PC-3 (cell line): ENCODE results near the gene CCDC174. TPM values are rescaled to one million over a fixed set of nuclear protein-coding genes. Genes with fewer than 3 reads are reported as not detected.

Experiments used
- ATAC-seq: fragments of 200-7000 bp; cut with Tn5 transposase; 2 replicates; pipeline ENCODE4 v1.9.1; 2020; ENCODE audit warnings: mild to moderate bottlenecking, moderate library complexity
- BruUV-seq: library from RNA; stranded (reverse); fragments of 400-500 nt; replicated peaks from 2 replicates; lab custom pipeline; 2021; lab: Mats Ljungman, UMichigan
- CTCF ChIA-PET: fragments of 300-600 bp; sonication (Branson Sonifier 250); formaldehyde crosslinking; loops from one replicate; lab custom pipeline; 2022; ENCODE audit warnings: antibody characterized with exemption; lab: Charles Lee
- POLR2A ChIA-PET: fragments of 300-600 bp; sonication (Branson Sonifier 250); formaldehyde crosslinking; loops from one replicate; lab custom pipeline; 2022; ENCODE audit warnings: antibody characterized with exemption; ENCODE audit not compliant: unreplicated experiment; lab: Charles Lee
- DNase-seq: peaks from one replicate; pipeline ENCODE4 v3.0.0-alpha.2; 2015
- H2AFZ ChIP-seq: fragments of 300-600 bp; sonication (generic); 2 replicates; pipeline ENCODE4 v1.6.0; 2016; ENCODE audit warnings: antibody characterized with exemption, low read length
- H3F3A ChIP-seq: fragments of 300-600 bp; sonication (generic); one replicate; pipeline ENCODE4 v1.6.0; 2017; ENCODE audit warnings: antibody characterized with exemption, low read length, control low read depth, mild to moderate bottlenecking; ENCODE audit not compliant: unreplicated experiment
- H3K27ac ChIP-seq: fragments of 300-600 bp; sonication (generic); 2 replicates; pipeline ENCODE4 v1.5.1; 2016; ENCODE audit warnings: mild to moderate bottlenecking, low read length
- H3K27me3 ChIP-seq: fragments of 300-600 bp; sonication (generic); 2 replicates; pipeline ENCODE4 v1.6.1; 2016; ENCODE audit warnings: low read length, mixed read lengths
- H3K36me3 ChIP-seq: fragments of 300-600 bp; sonication (generic); 2 replicates; pipeline ENCODE4 v1.6.1; 2016; ENCODE audit warnings: low read depth, mixed run types, low read length, mixed read lengths
- H3K4me1 ChIP-seq: fragments of 300-600 bp; sonication (generic); 2 replicates; pipeline ENCODE4 v1.5.1; 2016; ENCODE audit warnings: low read length; ENCODE audit not compliant: insufficient read depth
- H3K4me2 ChIP-seq: fragments of 300-600 bp; sonication (generic); 2 replicates; pipeline ENCODE4 v1.6.0; 2016; ENCODE audit warnings: low read length
- H3K4me3 ChIP-seq: fragments of 300-600 bp; sonication (generic); 2 replicates; pipeline ENCODE4 v1.5.1; 2016; ENCODE audit warnings: mild to moderate bottlenecking, low read length, mixed read lengths
- H3K79me2 ChIP-seq: fragments of 300-600 bp; sonication (generic); 2 replicates; pipeline ENCODE4 v1.6.1; 2017; ENCODE audit warnings: low read length, mixed read lengths
- H3K9ac ChIP-seq: fragments of 300-600 bp; sonication (generic); 2 replicates; pipeline ENCODE4 v1.6.0; 2016; ENCODE audit warnings: mild to moderate bottlenecking, low read length
- H3K9me2 ChIP-seq: fragments of 300-600 bp; sonication (generic); replicated peaks from 2 replicates; pipeline ENCODE4 v1.6.1; 2016; ENCODE audit warnings: mixed run types, low read length, mixed read lengths
- H3K9me3 ChIP-seq: fragments of 300-600 bp; sonication (generic); 2 replicates; pipeline ENCODE4 v1.6.1; 2016; ENCODE audit warnings: low read length, mixed read lengths
- H4K20me1 ChIP-seq: fragments of 300-600 bp; sonication (generic); 2 replicates; pipeline ENCODE4 v1.6.1; 2016; ENCODE audit warnings: low read length, mixed read lengths
- CTCF ChIP-seq: fragments of 300-600 bp; sonication (generic); conservative IDR thresholded peaks from 2 replicates; pipeline ENCODE4 v1.5.1; 2017; ENCODE audit warnings: antibody characterized with exemption, low read depth, mild to moderate bottlenecking, low read length
- EZH2 ChIP-seq: fragments of 300-600 bp; sonication (generic); IDR thresholded peaks from one replicate; pipeline ENCODE4 v1.6.1; 2017; ENCODE audit warnings: antibody characterized with exemption, mild to moderate bottlenecking, low read length; ENCODE audit not compliant: unreplicated experiment
- EZH2phosphoT487 ChIP-seq: fragments of 300-600 bp; sonication (generic); IDR thresholded peaks from 2 replicates; pipeline ENCODE4 v1.6.1; 2018; ENCODE audit warnings: mild to moderate bottlenecking, antibody characterized with exemption, low read length, borderline replicate concordance
- intact Hi-C: fragments of 100-400 bp; cut with micrococcal nuclease; formaldehyde crosslinking; loops from 2 replicates; pipeline ENCODE4 v1.9.0; 2023
- total RNA-seq: library from RNA; depleted of rRNA; stranded (reverse); fragments of >200 nt; gene quantifications from 2 replicates; pipeline ENCODE4 v1.2.3, GENCODE V29; 2014

Gene CCDC174
- total RNA-seq, 1 experiment from 2014 or later: 8.2 TPM

GRCh38 chr3:14718539-14718938 lies 67.0 kb downstream of the CCDC174 start:
- POLR2A ChIA-PET: no interaction called here
- CTCF ChIA-PET: no interaction called here

GRCh38 chr3:14719006-14719405 lies 67.4 kb downstream of the CCDC174 start:
- DNase-seq (no peak), ATAC-seq (no peak)
- Histone ChIP-seq H3K9me3 (no peaks in the 10 kb centered on the region), H2AFZ (no peak overlapping the region), H3K9ac (no peak overlapping the region), H3K27ac (no peak overlapping the region), H3K4me2 (no peak overlapping the region), H3F3A (no peaks in the 10 kb centered on the region), H3K36me3 (no peaks in the 10 kb centered on the region), H3K79me2 (no peaks in the 10 kb centered on the region), H3K4me3 (no peak overlapping the region), H3K27me3 (no peaks in the 10 kb centered on the region), H3K9me2 (no peaks in the 10 kb centered on the region), H3K4me1 (peaks cover 14% of the 10 kb centered on the region), H4K20me1 (no peaks in the 10 kb centered on the region)
- intact Hi-C loops: no loop called here
- ChIA-PET POLR2A (no interaction called here), CTCF (no interaction called here)
- no TSS peak for BruUV-seq
- TF ChIP-seq CTCF (no peak), EZH2phosphoT487 (no peak), EZH2 (no peak)

More at GRCh38 chr3:14718539-14718938, 67.0 kb downstream of the CCDC174 start:
- no peak for TF ChIP-seq EZH2phosphoT487
- no peak for TF ChIP-seq EZH2
- no peak for TF ChIP-seq CTCF
- H3K9ac ChIP-seq: no peak overlapping the region
- no TSS peak for BruUV-seq
- DNase-seq: no peak
- no peaks in the 10 kb centered on the region for H4K20me1 ChIP-seq
- H3K9me2 ChIP-seq: no peaks in the 10 kb centered on the region
- no peaks in the 10 kb centered on the region for H3K27me3 ChIP-seq
- H3K9me3 ChIP-seq: no peaks in the 10 kb centered on the region
- no peaks in the 10 kb centered on the region for H3F3A ChIP-seq
- no peak overlapping the region for H3K27ac ChIP-seq
- no peak for ATAC-seq
- intact Hi-C loops: no loop called here
- no peak overlapping the region for H3K4me2 ChIP-seq
- no peaks in the 10 kb centered on the region for H3K36me3 ChIP-seq
- no peaks in the 10 kb centered on the region for H3K79me2 ChIP-seq
- H2AFZ ChIP-seq: no peak overlapping the region
- peaks cover 14% of the 10 kb centered on the region for H3K4me1 ChIP-seq
- no peak overlapping the region for H3K4me3 ChIP-seq

GRCh38 chr3:14721126-14721864 lies 69.7 kb downstream of the CCDC174 start:
- BruUV-seq: no TSS peak
- H3K4me3 ChIP-seq: no peak overlapping the region
- no peak overlapping the region for H2AFZ ChIP-seq
- DNase-seq (no peak), ATAC-seq (no peak)
- H3K4me1 ChIP-seq: peaks cover 20% of the 10 kb centered on the region
- H3K9me3 ChIP-seq: no peaks in the 10 kb centered on the region
- H3K9ac ChIP-seq: no peak overlapping the region
- H3F3A ChIP-seq: no peaks in the 10 kb centered on the region
- CTCF ChIA-PET: no interaction called here
- no peaks in the 10 kb centered on the region for H3K27me3 ChIP-seq
- TF ChIP-seq EZH2 (no peak), CTCF (no peak), EZH2phosphoT487 (no peak)
- H3K27ac ChIP-seq: no peak overlapping the region
- no peaks in the 10 kb centered on the region for H4K20me1 ChIP-seq
- H3K79me2 ChIP-seq: no peaks in the 10 kb centered on the region
- H3K4me2 ChIP-seq: no peak overlapping the region
- no peaks in the 10 kb centered on the region for H3K36me3 ChIP-seq
- intact Hi-C loops: no loop called here
- POLR2A ChIA-PET: no interaction called here
- no peaks in the 10 kb centered on the region for H3K9me2 ChIP-seq
